Stimulated activated naive CD4-positive, alpha-beta T cell (primary cell): ENCODE data around the gene HLA-DPB1.
"Not testable (repeated sequence)": the region's sequence is repeated elsewhere in the genome, so short reads cannot be mapped to it uniquely, and the experiment has no call there.

Source experiments
- DNase-seq, 6 experiments: peaks; one replicate each; lab custom pipeline; 2025; lab: John Stamatoyannopoulos, UW

Gene HLA-DPB1

DNA sequence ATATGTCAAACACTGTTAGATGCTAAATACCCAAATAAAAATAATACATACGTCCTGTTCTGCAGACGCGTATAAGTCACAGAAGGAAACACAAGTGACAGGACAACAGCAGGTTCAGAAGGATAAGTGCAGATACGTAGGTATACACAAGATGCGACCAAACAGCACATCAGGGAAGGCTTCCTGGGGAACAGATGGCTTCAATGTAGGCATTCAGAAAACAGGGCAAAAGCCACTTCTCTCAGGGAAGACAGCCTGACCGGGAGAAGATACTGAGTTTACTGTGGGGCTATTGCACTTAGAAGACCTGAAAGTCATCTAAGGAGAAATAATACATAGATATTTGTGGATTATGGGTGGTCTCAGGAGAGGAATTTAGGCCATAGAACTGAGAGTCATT lies 4.2 kb upstream of the HLA-DPB1 start:
- DNase-seq, result no peak

DNA sequence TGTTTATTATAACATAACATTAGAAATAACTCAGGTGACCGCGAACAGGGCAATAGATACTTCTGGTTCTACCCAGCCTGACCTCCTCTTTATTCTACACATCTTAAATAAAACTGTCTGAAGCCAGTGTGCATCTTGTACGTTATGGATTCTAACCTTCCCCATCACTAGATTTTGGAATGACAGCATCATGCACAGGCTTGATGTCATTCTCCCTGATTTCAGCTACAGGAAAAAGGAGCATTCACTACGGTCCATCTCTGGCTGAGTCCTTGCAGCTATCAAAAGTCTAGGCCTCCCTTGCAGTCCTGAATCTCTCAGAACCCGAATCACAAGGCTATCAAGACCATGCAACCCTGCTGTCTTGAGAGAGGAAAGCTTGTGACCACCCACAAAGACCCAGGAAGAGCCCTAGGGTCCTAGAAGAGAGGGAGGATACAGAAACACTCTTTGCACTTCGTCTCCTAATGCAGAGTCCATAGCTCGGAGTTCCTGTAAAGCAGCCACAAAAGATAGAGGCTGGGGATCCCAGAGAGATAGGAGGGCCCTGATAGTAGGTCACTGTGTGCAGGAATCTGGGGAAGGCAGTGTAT lies 3.2 kb upstream of the HLA-DPB1 start:
- DNase-seq, result no peak

DNA sequence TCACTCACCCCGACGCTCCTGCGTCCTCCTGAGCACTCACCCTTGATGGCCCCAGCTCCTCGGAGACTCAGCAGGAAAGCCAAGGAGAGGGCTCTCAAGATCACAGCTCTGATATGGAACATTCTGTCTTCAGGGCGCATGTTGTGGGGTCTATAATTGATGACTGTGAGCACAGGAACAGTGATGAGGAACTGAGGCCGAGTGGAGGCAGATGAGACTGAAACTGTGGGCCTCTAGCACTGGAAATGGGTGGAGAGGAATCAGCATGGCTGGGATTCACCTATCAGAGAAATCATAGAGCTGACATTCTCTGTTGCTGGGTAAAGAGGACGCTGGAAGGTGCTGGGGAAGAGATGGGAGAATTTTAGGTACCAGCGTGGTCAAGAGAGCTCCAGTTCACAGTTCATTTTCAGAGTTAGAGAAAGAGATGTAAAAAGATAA lies 2.3 kb upstream of the HLA-DPB1 start, which contains the start of gene HLA-DPA1:
TSS of gene HLA-DPA1 (minus strand) at position 219 of the 441 bp plus-strand sequence.
- peak in 4 of 6 experiments; percentile 8 to 29 (median 13) for DNase-seq

DNA sequence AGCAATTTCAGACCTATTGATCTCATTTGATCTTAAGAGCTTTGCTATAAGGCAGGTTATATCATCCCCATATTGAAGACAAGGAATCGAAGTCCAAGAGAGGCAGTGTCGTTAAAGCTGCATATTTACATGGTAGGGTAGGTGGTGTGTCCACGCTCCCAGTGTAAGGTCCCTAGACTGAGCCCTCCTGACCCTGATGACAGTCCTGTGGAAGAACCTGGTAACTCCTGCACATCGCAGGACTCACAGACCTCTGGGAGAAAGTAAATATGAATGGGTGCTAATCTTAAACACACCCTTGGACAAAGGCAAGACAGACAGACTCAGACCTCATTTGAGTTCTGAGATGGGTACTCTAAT lies 602 bp upstream of the HLA-DPB1 start:
- DNase-seq, result no peak

GRCh38 chr6:33076406-33076934 lies 680 bp downstream of the HLA-DPB1 start:
- DNase-seq, result no peak

- no peak for DNase-seq
Measured at GRCh38 chr6:33077908-33078307, 2.1 kb downstream of the HLA-DPB1 start.

GRCh38 chr6:33078442-33078841 lies 2.7 kb downstream of the HLA-DPB1 start:
- DNase-seq, result no peak

DNA sequence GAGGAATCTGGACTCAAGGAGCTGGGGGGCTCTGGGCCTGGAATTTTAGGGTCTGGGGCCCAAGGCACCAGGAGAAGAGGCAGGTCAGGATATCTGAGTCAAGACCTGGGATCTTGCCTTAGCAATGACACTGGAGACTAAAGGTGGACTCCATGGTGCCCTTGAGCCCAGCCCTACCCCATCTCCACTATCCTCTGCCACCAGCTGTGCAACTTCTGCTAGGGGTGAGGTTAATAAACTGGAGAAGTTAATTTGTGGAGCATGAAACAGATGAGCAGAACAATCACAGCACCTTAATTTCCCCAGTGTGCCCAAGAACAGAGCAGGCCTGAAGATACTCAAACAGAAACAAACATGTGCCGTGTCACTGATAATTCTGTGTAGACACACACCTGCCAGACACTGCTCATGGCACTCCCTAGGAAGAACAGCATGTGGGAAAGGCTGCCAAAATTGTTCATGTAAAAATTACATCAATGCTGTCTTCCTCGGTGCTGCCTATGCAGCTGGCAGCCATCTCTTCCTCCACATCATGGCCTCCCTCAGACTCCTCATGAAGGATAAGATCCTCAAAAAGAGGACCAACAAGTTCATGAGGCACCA lies 3.2 kb downstream of the HLA-DPB1 start:
- DNase-seq, result no peak

GRCh38 chr6:33079580-33079979 lies 3.8 kb downstream of the HLA-DPB1 start:
- DNase-seq, result no peak

GRCh38 chr6:33080127-33081089 lies 4.6 kb downstream of the HLA-DPB1 start:
- no peak for DNase-seq

GRCh38 chr6:33081098-33081824 lies 5.5 kb downstream of the HLA-DPB1 start:
- no peak for DNase-seq

- DNase-seq, result no peak
Measured at GRCh38 chr6:33082702-33083101, 6.9 kb downstream of the HLA-DPB1 start.

GRCh38 chr6:33085627-33086026 lies 9.8 kb downstream of the HLA-DPB1 start:
- no peak for DNase-seq

GRCh38 chr6:33088258-33088930 lies 12.6 kb downstream of the HLA-DPB1 start:
- no peak for DNase-seq

GRCh38 chr6:33088931-33089620 lies 13.3 kb downstream of the HLA-DPB1 start:
- no peak for DNase-seq

- peak; percentile 9 to 44 (median 30) for DNase-seq
Measured at GRCh38 chr6:33091957-33092356, 16.2 kb downstream of the HLA-DPB1 start.

- no peak for DNase-seq
Measured at GRCh38 chr6:33092385-33092784, 16.6 kb downstream of the HLA-DPB1 start.

DNA sequence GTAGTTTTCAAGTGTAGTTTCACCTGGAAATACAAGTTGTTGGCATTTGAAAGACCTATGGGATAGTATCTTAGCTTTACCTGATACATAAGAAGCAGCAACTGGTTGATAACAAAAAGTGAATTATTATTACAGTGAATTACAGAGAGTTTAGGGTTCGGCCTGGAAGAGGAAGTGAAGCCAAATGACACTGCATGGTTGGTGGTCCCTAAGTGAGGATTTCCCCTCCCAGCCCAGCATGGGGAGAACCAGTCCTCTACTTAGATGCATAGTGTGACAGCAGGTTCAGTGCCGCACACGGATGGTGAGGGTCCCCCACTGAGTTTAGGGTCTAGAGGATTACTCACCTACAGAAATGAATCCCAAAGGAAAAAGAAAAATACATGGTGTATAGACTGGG lies 18.1 kb downstream of the HLA-DPB1 start:
- DNase-seq, result no peak

GRCh38 chr6:33095681-33096080 lies 19.9 kb downstream of the HLA-DPB1 start:
- DNase-seq, result no peak

DNA sequence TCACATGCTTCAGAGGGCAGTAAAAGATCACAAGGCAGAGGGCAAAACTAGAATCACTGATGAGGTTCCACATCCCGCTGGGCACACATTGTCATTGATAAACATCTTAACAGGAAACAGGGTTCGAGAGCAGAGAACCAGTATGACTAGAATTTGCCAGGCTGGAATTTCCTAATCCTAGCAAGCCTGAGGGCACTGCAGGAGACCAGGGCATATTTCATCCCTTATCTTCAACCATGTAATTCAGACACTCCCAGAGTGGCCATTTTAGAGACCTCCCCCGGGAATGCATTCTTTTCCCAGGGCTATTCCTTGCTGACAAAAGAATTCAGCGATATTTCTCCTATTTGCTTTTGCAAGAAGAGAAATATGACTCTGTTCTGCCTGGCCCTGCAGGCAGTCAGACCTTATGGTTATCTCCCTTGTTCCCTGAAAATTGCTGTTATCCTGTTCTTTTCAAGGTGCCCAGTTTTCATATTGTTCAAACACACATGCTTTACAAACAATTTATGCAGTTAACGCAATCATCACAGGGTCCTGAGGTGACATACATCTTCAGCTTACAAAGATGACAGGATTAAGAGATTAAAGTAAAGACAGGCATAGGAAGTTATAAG lies 25.4 kb downstream of the HLA-DPB1 start:
- DNase-seq, result not testable (repeated sequence)
